Measurements from ENCODE around the gene HNF1A.

Gene HNF1A

GRCh38 chr12:121050725-121051124 lies 72.4 kb downstream of the HNF1A start:
- no peak for DNase-seq (ENCODE audit: low spot score)
